Testis (tissue), 3 donors: ENCODE data around the gene GATB. TPM values are rescaled to one million over a fixed set of nuclear protein-coding genes. Genes with fewer than 3 reads are reported as not detected.

Experiments
- DNase-seq: peaks from one replicate; pipeline ENCODE4 v3.0.0-alpha.2; 2019
- H3K27ac ChIP-seq, 2 donors: fragments of 200-600 bp; sonication (generic); one replicate each; pipeline ENCODE4 v1.5.1; 2019
- H3K27me3 ChIP-seq: fragments of 200-600 bp; sonication (generic); one replicate; pipeline ENCODE4 v1.5.1; 2019
- H3K36me3 ChIP-seq: fragments of 200-600 bp; sonication (generic); one replicate; pipeline ENCODE4 v1.5.1; 2017; ENCODE audit warnings: low read depth; ENCODE audit errors: missing control alignments
- H3K4me1 ChIP-seq: fragments of 200-600 bp; sonication (generic); one replicate; pipeline ENCODE4 v1.5.1; 2019
- H3K4me3 ChIP-seq, 2 donors: fragments of 200-600 bp; sonication (generic); one replicate each; pipeline ENCODE4 v1.5.1; 2017 to 2019
- H3K9me3 ChIP-seq: fragments of 200-600 bp; sonication (generic); one replicate; pipeline ENCODE4 v1.5.1; 2017
- CTCF ChIP-seq, 3 experiments: fragments of 450-650 bp in 2 of 3; fragments of 200-600 bp in 1 of 3; sonication (generic) in 1 of 3; IDR thresholded peaks; one replicate each; pipeline ENCODE4 v1.5.1; 2016 to 2019; ENCODE audit warnings: antibody characterized with exemption in 3 of 3, mild to moderate bottlenecking in 2 of 3, moderate library complexity in 1 of 3
- POLR2A ChIP-seq: fragments of 450-650 bp; IDR thresholded peaks from one replicate; pipeline ENCODE4 v1.6.1; 2017; ENCODE audit warnings: antibody characterized with exemption, mild to moderate bottlenecking, moderate library complexity
- WGBS, 2 donors: methylation state at CpG; one replicate each; pipeline ENCODE4 v1.1.5; 2018; 5-methylcytosine and 5-hydroxymethylcytosine counted together
- intact Hi-C: fragments of 100-400 bp; cut with DNase I; formaldehyde crosslinking; loops from one replicate; pipeline ENCODE4 v1.15.1; 2023; ENCODE audit warnings: low total_unique reads
- polyA plus RNA-seq: library from polyadenylated mRNA; stranded (reverse); fragments of 350-450 nt; fragmentation: Illumina TruSeq; extraction: RNeasy Lipid Tissue Mini Kit (QIAGEN cat#74804); gene quantifications from one replicate; pipeline ENCODE4 v1.2.3, GENCODE V29; 2014; ENCODE audit warnings: low read depth, low replicate concordance; ENCODE audit not compliant: insufficient read depth
- total RNA-seq, 2 donors: library from RNA; depleted of rRNA; stranded (reverse); fragments of >200 nt; gene quantifications; one replicate each; pipeline ENCODE4 v1.2.3, GENCODE V29; 2016

Gene GATB
- total and polyA plus RNA-seq, 3 donors from 2014 or later: 21.9 to 49.4 (median 44.7) TPM

DNA sequence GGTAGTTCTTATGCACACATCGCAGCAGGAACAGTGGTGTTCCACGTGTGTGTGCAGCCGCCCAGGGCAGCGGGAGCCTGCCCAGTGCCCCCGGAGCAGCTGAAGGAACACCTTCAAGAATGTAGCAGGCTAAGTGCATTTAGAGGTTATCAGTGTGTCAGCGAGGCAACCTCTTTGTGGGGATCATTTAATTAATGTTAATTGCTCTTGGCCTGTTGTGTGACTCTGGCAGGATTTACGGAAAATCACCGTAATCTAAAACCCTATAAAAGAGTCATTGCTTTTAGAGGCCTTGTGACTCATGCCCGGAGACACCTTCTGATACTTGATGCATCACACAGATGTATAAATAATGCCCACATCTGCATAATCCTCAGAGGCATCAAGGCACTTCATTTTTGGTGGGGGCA, 47.3 kb upstream of the GATB start:
- TF ChIP-seq POLR2A (no peak), CTCF (IDR thresholded peaks at IDR 0.05) (no peak)

GRCh38 chr4:151807220-151807619, 46.4 kb upstream of the GATB start:
- TF ChIP-seq POLR2A (no peak), CTCF (IDR thresholded peaks at IDR 0.05) (no peak)
- H3K4me1 ChIP-seq: no peaks in the 10 kb centered on the region
- no peaks in the 10 kb centered on the region for H3K27me3 ChIP-seq
- H3K4me3 ChIP-seq: no peak overlapping the region
- intact Hi-C loops: no loop called here
- WGBS, 2 donors: 79 to 84% methylated on average over 7 of the region's 7 CpGs
- DNase-seq: no peak
- H3K27ac ChIP-seq: no peak overlapping the region
- H3K9me3 ChIP-seq: no peaks in the 10 kb centered on the region
- H3K36me3 ChIP-seq: no peaks in the 10 kb centered on the region

More for the DNA sequence above, 47.3 kb upstream of the GATB start:
- Histone ChIP-seq H3K4me1 (no peaks in the 10 kb centered on the region), H3K27ac (no peak overlapping the region), H3K4me3 (no peak overlapping the region), H3K9me3 (no peaks in the 10 kb centered on the region), H3K36me3 (no peaks in the 10 kb centered on the region), H3K27me3 (no peaks in the 10 kb centered on the region)
- intact Hi-C loops: no loop called here
- no peak for DNase-seq
- 77 to 79% methylated on average over 9 of the region's 9 CpGs for WGBS, 2 donors

DNA sequence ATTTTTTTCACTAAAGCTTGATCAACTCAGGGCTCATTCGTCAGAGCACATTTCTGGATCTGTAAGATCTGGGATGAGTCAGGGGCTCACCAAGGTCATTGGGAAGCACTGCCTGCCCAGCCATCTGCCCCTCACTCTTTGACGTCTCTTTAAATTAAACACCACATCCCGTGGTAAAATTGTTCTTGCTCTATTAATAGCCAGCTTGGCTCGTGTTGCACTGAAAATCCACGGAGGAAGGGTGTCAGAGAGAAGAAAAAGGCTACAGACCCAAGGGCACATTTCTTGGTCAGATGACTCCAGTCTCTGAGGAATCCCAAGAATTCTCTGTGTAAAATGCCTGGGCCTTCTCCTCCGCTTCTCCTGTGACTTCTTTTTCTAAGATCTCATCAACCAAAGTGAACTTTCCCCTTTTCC, 45.7 kb upstream of the GATB start:
- intact Hi-C loops: no loop called here
- Histone ChIP-seq H3K27ac (no peak overlapping the region), H3K36me3 (no peaks in the 10 kb centered on the region), H3K4me1 (no peaks in the 10 kb centered on the region), H3K27me3 (no peaks in the 10 kb centered on the region), H3K9me3 (no peaks in the 10 kb centered on the region), H3K4me3 (no peak overlapping the region)
- TF ChIP-seq CTCF (IDR thresholded peaks at IDR 0.05): no peak
- no peak for TF ChIP-seq POLR2A
- DNase-seq: peak; percentile 40
- WGBS, 2 donors: 27 to 36% methylated on average over 6 of the region's 6 CpGs

- H3K9me3 ChIP-seq: no peaks in the 10 kb centered on the region
- DNase-seq: no peak
- no peaks in the 10 kb centered on the region for H3K4me1 ChIP-seq
- no peaks in the 10 kb centered on the region for H3K36me3 ChIP-seq
- H3K27ac ChIP-seq: no peak overlapping the region
- no peak for TF ChIP-seq CTCF (IDR thresholded peaks at IDR 0.05)
- no peak for TF ChIP-seq POLR2A
- no peaks in the 10 kb centered on the region for H3K27me3 ChIP-seq
- WGBS, 2 donors: 89 to 94% methylated on average over 1 of the region's 1 CpG
- intact Hi-C loops: no loop called here
- H3K4me3 ChIP-seq: no peak overlapping the region
Measured at GRCh38 chr4:151804821-151805220, 44.0 kb upstream of the GATB start.

DNA sequence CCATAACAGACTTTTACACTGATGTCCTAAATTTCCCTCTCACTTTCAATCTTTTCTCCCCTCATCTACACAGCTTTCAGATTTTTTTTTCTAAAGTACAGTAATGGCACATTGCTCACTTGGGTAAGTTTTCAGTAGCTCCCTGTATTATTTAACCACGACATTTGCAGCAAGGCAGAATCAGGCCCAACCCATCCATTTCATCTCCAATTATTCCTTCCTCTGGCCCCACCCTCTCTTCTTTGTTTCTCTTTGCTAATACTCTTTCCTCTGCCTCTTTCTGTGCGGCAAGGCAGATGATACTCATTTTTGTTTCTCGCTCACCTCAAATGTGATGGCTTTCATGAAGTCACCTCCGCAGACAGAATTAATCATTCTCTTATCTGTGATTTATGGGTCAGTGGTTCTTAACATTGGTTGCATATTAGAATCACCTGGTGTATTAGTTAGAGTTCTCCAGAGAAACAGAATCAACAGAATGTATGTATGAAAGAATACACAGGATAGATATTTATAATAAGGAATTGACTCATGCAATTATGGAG, 43.4 kb upstream of the GATB start:
- no peaks in the 10 kb centered on the region for H3K27me3 ChIP-seq
- H3K4me1 ChIP-seq: no peaks in the 10 kb centered on the region
- 89 to 95% methylated on average over 4 of the region's 4 CpGs for WGBS, 2 donors
- no peak for DNase-seq
- no peaks in the 10 kb centered on the region for H3K9me3 ChIP-seq
- H3K27ac ChIP-seq: no peak overlapping the region
- H3K4me3 ChIP-seq: no peak overlapping the region
- no peaks in the 10 kb centered on the region for H3K36me3 ChIP-seq
- TF ChIP-seq CTCF (IDR thresholded peaks at IDR 0.05) (no peak), POLR2A (no peak)
- intact Hi-C loops: no loop called here
